Tibial nerve (tissue), 4 donors: ENCODE data around the gene TMEM260. TPM values are rescaled to one million over a fixed set of nuclear protein-coding genes. Genes with fewer than 3 reads are reported as not detected.
A peak's percentile ranks its signal among the peaks of the same experiment; 100 is the strongest.

Experiments
- DNase-seq, 2 donors: peaks; one replicate each; pipeline ENCODE4 v3.0.0-alpha.2; 2019; ENCODE audit warnings: low spot score in 2 of 2
- H3K27ac ChIP-seq, 4 donors: fragments of 200-600 bp; sonication (generic) in 3 of 4; one replicate each; pipeline ENCODE4 v1.5.1; 2017 to 2019; ENCODE audit warnings: mild to moderate bottlenecking in 1 of 4
- H3K27me3 ChIP-seq, 2 donors: fragments of 200-600 bp; sonication (generic) in 1 of 2; one replicate each; pipeline versions ENCODE4 v1.5.1 to v1.6.0; 2017 to 2019
- H3K36me3 ChIP-seq, 3 donors: fragments of 200-600 bp; sonication (generic); one replicate each; pipeline ENCODE4 v1.5.1; 2018 to 2019
- H3K4me1 ChIP-seq, 4 donors: fragments of 200-600 bp; sonication (generic) in 3 of 4; one replicate each; pipeline ENCODE4 v1.5.1; 2017 to 2019
- H3K4me3 ChIP-seq, 4 donors: fragments of 200-600 bp; sonication (generic) in 3 of 4; one replicate each; pipeline ENCODE4 v1.5.1; 2017 to 2019; ENCODE audit warnings: mild to moderate bottlenecking in 1 of 4, moderate library complexity in 1 of 4
- H3K9me3 ChIP-seq, 4 donors: fragments of 200-600 bp; sonication (generic) in 3 of 4; one replicate each; pipeline ENCODE4 v1.5.1; 2017 to 2019
- EP300 ChIP-seq, 2 donors: sonication (generic); formaldehyde crosslinking; IDR thresholded peaks; one replicate each; pipeline ENCODE4 v1.6.1; 2017; ENCODE audit warnings: antibody characterized with exemption in 2 of 2, mild to moderate bottlenecking in 1 of 2
- POLR2A ChIP-seq, 2 donors: fragments of 450-650 bp; IDR thresholded peaks; one replicate each; pipeline ENCODE4 v1.6.1; 2017; ENCODE audit warnings: antibody characterized with exemption in 2 of 2, mild to moderate bottlenecking in 2 of 2, moderate library complexity in 2 of 2
- WGBS, 2 donors: methylation state at CpG; one replicate each; pipeline ENCODE4 v1.1.5; 2018; 5-methylcytosine and 5-hydroxymethylcytosine counted together
- total RNA-seq, 4 donors: library from RNA; depleted of rRNA; stranded (reverse); fragments of >200 nt; gene quantifications; one replicate each; pipeline ENCODE4 v1.1.0, GENCODE V29; 2016
- TF ChIP-seq, protein P1 (sequence below), 5 experiments: fragments of 200-600 bp in 3 of 5; fragments of 450-650 bp in 2 of 5; sonication (generic) in 3 of 5; IDR thresholded peaks; one replicate each; pipeline ENCODE4 v1.5.1; 2016 to 2019; ENCODE audit warnings: antibody characterized with exemption in 5 of 5, mild to moderate bottlenecking in 3 of 5, moderate library complexity in 2 of 5

Gene TMEM260
- 10 to 100 TPM; 32.1 to 42.1 (median 34.7) TPM for total RNA-seq

GRCh38 chr14:56579345-56580220 lies at the start of gene TMEM260:
TSS of gene TMEM260 (plus strand) at chr14:56579798. CDS start at chr14:56579915, 117 bp downstream.
- Histone ChIP-seq H3K4me1 (peaks cover 0 to 42% (median 16%) of the 10 kb centered on the region in 4 donors), H3K9me3 (no peaks in the 10 kb centered on the region), H3K4me3 (peak within 1 kb of the TSS; percentile 45 to 99 (median 94)), H3K27ac (peak within 1 kb of the TSS; percentile 53 to 94 (median 80)), H3K36me3 (no peaks in the 10 kb centered on the region), H3K27me3 (no peaks in the 10 kb centered on the region)
- peak; percentile 69 to 83 for DNase-seq
- peak; percentile 9 to 50 for TF ChIP-seq POLR2A (IDR thresholded peaks at IDR 0.05)
- TF ChIP-seq, protein P1, sequence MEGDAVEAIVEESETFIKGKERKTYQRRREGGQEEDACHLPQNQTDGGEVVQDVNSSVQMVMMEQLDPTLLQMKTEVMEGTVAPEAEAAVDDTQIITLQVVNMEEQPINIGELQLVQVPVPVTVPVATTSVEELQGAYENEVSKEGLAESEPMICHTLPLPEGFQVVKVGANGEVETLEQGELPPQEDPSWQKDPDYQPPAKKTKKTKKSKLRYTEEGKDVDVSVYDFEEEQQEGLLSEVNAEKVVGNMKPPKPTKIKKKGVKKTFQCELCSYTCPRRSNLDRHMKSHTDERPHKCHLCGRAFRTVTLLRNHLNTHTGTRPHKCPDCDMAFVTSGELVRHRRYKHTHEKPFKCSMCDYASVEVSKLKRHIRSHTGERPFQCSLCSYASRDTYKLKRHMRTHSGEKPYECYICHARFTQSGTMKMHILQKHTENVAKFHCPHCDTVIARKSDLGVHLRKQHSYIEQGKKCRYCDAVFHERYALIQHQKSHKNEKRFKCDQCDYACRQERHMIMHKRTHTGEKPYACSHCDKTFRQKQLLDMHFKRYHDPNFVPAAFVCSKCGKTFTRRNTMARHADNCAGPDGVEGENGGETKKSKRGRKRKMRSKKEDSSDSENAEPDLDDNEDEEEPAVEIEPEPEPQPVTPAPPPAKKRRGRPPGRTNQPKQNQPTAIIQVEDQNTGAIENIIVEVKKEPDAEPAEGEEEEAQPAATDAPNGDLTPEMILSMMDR (IDR thresholded peaks at IDR 0.05): peak; percentile 87 to 97 (median 93)
- peak; percentile 68 to 90 for TF ChIP-seq EP300 (IDR thresholded peaks at IDR 0.05)
- 0 to 1% methylated on average over 47 to 57 of the region's 60 CpGs for whole genome bisulfite sequencing, 2 donors

GRCh38 chr14:56532546-56532945 lies 47.1 kb upstream of the TMEM260 start:
- Histone ChIP-seq H3K27me3 (no peaks in the 10 kb centered on the region), H3K27ac (no peak overlapping the region), H3K9me3 (no peaks in the 10 kb centered on the region), H3K4me3 (no peak overlapping the region), H3K4me1 (no peaks in the 10 kb centered on the region), H3K36me3 (no peaks in the 10 kb centered on the region)
- TF ChIP-seq, protein P1 (IDR thresholded peaks at IDR 0.05): no peak
- TF ChIP-seq POLR2A (IDR thresholded peaks at IDR 0.05): no peak
- TF ChIP-seq EP300 (IDR thresholded peaks at IDR 0.05): no peak
- WGBS, 2 donors: 90% methylated on average over 7 of the region's 7 CpGs
- no peak for DNase-seq

GRCh38 chr14:56534656-56535055 lies 44.9 kb upstream of the TMEM260 start:
- no peak for DNase-seq
- Histone ChIP-seq H3K4me3 (no peak overlapping the region), H3K4me1 (no peaks in the 10 kb centered on the region), H3K9me3 (no peaks in the 10 kb centered on the region), H3K36me3 (no peaks in the 10 kb centered on the region), H3K27ac (no peak overlapping the region), H3K27me3 (no peaks in the 10 kb centered on the region)
- TF ChIP-seq POLR2A (IDR thresholded peaks at IDR 0.05) (no peak), EP300 (IDR thresholded peaks at IDR 0.05) (no peak)
- WGBS, 2 donors: 88 to 90% methylated on average over 10 of the region's 10 CpGs

DNA sequence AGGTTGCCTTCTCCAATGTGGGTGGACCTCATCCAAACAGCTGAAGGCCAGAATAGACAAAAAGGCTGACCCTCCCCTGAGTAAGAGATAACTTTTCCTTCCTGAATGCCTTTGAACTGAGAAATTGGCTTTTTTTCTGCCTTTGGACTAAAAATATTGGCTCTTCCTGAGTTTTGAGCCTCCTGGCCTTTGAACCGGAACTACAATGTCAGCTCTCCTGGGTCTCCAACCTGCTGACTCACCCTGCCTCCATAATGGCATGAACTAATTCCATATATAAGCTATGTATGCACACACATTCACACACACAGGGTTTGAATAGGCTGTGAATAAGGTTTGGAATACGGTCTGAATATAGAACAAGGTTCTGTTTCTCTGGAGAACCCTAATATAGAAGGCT lies 39.7 kb upstream of the TMEM260 start:
- no peaks in the 10 kb centered on the region for H3K9me3 ChIP-seq
- H3K27me3 ChIP-seq: no peaks in the 10 kb centered on the region
- no peak overlapping the region for H3K4me3 ChIP-seq
- no peaks in the 10 kb centered on the region for H3K36me3 ChIP-seq
- TF ChIP-seq POLR2A (IDR thresholded peaks at IDR 0.05): no peak
- TF ChIP-seq EP300 (IDR thresholded peaks at IDR 0.05): no peak
- TF ChIP-seq, protein P1 (IDR thresholded peaks at IDR 0.05): no peak
- H3K27ac ChIP-seq: no peak overlapping the region
- no peak for DNase-seq
- no peaks in the 10 kb centered on the region for H3K4me1 ChIP-seq
- 71 to 83% methylated on average over 2 of the region's 2 CpGs for WGBS, 2 donors

GRCh38 chr14:56543436-56543835 lies 36.2 kb upstream of the TMEM260 start:
- no peaks in the 10 kb centered on the region for H3K36me3 ChIP-seq
- H3K27ac ChIP-seq: no peak overlapping the region
- no peaks in the 10 kb centered on the region for H3K4me1 ChIP-seq
- no peaks in the 10 kb centered on the region for H3K27me3 ChIP-seq
- TF ChIP-seq, protein P1 (IDR thresholded peaks at IDR 0.05): no peak
- TF ChIP-seq POLR2A (IDR thresholded peaks at IDR 0.05): no peak
- no peak for TF ChIP-seq EP300 (IDR thresholded peaks at IDR 0.05)
- DNase-seq: no peak
- no peak overlapping the region for H3K4me3 ChIP-seq
- no peaks in the 10 kb centered on the region for H3K9me3 ChIP-seq
